Nephron progenitor cell (in vitro differentiated cells): ENCODE measurements around the gene KRTAP5-5.
"Not testable (repeated sequence)": the region's sequence is repeated elsewhere in the genome, so short reads cannot be mapped to it uniquely, and the experiment has no call there.

Experiments used
- DNase-seq: peaks from one replicate; pipeline ENCODE4 v3.0.0; 2021
- H3K27ac Mint-ChIP-seq: 2 replicates; pipeline ENCODE4 v1.8.0; 2021; ENCODE audit warnings: mild to moderate bottlenecking, moderate library complexity, mixed read lengths
- H3K27me3 Mint-ChIP-seq: 2 replicates; pipeline ENCODE4 v1.8.0; 2021; ENCODE audit warnings: mild to moderate bottlenecking, low read depth, mixed read lengths; ENCODE audit not compliant: poor library complexity
- H3K36me3 Mint-ChIP-seq: 2 replicates; pipeline ENCODE4 v1.8.0; 2021; ENCODE audit warnings: low read depth, mixed read lengths
- H3K4me1 Mint-ChIP-seq: 2 replicates; pipeline ENCODE4 v1.8.0; 2021; ENCODE audit warnings: mixed read lengths
- H3K4me3 Mint-ChIP-seq: 2 replicates; pipeline ENCODE4 v1.8.0; 2021; ENCODE audit warnings: mild to moderate bottlenecking, moderate library complexity, mixed read lengths
- H3K9me3 Mint-ChIP-seq: 2 replicates; pipeline ENCODE4 v1.8.0; 2021; ENCODE audit warnings: mild to moderate bottlenecking, moderate library complexity, mixed read lengths
- TF ChIP-seq, protein P1 (sequence below): fragments of 200-600 bp; sonication (generic); IDR thresholded peaks from 2 replicates; pipeline ENCODE4 v1.5.0; 2021; ENCODE audit warnings: antibody characterized with exemption

Gene KRTAP5-5, protein sequence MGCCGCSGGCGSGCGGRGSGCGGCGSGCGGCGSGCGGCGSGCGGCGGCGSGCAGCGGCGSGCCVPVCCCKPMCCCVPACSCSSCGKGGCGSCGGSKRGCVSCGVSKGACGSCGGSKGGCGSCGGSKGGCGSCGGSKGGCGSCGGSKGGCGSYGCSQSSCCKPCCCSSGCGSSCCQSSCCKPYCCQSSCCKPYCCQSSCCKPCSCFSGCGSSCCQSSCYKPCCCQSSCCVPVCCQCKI

DNA sequence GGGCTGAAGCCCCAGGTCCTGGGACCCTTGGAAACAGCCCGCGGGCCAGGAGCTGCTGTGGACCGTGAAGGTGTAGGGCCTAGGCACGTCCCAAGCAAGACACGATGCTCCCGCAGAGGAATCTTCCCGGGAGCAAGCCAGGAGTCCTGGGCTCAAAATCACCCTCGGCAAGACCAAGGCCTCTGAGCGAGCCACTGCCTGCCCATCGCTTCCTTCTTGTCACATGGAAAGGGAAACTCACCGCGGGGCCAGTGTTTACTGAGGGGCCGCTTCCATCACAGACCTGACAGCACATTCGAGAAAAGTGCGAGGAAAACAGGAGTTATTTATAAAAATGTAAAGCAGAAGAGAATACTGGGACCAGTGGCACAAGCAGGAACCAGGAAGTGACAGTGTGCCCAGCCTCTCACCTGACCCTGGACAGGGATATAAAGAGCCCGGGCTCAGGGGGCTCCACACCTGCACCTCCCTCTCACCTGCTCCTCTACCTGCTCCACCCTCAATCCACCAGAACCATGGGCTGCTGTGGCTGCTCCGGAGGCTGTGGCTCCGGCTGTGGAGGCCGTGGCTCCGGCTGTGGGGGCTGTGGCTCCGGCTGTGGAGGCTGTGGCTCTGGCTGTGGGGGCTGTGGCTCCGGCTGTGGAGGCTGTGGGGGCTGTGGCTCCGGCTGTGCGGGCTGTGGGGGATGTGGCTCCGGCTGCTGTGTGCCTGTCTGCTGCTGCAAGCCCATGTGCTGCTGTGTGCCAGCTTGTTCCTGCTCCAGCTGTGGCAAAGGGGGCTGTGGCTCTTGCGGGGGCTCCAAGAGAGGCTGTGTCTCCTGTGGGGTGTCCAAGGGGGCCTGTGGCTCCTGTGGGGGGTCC lies at the start of gene KRTAP5-5:
Gene KRTAP5-5, plus strand, starts transcription at position 450 of the 860 bp plus-strand sequence. Its CDS starts 66 bp downstream, at position 516.
- Mint-ChIP-seq H3K27ac (no peak within 1 kb of the TSS), H3K4me1 (peaks cover 26% of the 10 kb centered on the region), H3K4me3 (no peak within 1 kb of the TSS), H3K36me3 (no peaks in the 10 kb centered on the region), H3K9me3 (no peaks in the 10 kb centered on the region), H3K27me3 (peaks cover 50% of the 10 kb centered on the region)
- TF ChIP-seq, protein P1, sequence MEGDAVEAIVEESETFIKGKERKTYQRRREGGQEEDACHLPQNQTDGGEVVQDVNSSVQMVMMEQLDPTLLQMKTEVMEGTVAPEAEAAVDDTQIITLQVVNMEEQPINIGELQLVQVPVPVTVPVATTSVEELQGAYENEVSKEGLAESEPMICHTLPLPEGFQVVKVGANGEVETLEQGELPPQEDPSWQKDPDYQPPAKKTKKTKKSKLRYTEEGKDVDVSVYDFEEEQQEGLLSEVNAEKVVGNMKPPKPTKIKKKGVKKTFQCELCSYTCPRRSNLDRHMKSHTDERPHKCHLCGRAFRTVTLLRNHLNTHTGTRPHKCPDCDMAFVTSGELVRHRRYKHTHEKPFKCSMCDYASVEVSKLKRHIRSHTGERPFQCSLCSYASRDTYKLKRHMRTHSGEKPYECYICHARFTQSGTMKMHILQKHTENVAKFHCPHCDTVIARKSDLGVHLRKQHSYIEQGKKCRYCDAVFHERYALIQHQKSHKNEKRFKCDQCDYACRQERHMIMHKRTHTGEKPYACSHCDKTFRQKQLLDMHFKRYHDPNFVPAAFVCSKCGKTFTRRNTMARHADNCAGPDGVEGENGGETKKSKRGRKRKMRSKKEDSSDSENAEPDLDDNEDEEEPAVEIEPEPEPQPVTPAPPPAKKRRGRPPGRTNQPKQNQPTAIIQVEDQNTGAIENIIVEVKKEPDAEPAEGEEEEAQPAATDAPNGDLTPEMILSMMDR: no peak
- no peak for DNase-seq

DNA sequence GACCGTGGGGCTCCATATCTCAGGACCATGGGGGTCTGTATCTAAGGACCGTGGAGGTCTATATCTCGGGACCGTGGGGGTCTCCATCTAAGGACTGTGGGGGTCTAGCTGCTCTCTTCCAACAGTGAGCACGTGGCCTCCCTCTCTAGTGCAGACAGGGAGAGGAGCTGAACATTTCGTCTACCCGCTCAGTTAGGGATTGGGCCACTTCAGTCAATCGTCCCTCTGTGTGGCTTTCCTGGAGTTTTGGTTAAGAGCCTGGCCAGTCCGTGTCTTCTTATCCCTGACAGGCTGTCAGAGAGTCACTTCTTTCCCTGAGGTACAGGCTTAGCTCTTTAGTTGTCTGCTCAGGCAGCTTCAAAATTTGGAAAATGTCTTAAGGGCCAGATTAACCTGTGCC lies 47.6 kb upstream of the KRTAP5-5 start:
- Mint-ChIP-seq H3K36me3 (no peaks in the 10 kb centered on the region), H3K27ac (no peak overlapping the region), H3K27me3 (peaks cover 66% of the 10 kb centered on the region), H3K4me3 (no peak overlapping the region), H3K9me3 (peaks cover 31% of the 10 kb centered on the region), H3K4me1 (no peaks in the 10 kb centered on the region)
- DNase-seq: no peak
- TF ChIP-seq, protein P1: no peak

DNA sequence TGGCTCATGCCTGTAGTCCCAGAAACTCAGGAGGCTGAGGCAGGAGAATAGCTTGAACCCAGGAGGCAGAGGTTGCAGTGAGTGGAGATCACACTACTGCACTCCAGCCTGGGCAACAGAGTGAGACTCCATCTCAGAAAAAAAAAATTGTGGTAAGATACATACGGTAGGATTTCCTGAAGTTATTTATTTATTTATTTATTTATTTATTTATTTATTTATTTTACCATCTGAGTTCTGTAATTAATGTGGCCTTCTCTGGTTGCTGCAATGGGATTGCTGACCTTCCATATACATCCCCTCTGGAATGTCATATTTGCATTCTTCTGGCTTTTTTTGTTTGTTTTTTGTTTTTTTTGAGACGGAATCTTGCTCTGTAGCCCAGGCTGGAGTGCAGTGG lies 46.7 kb upstream of the KRTAP5-5 start:
- not testable (repeated sequence) for DNase-seq, H3K4me1 Mint-ChIP-seq, H3K36me3 Mint-ChIP-seq, H3K27ac Mint-ChIP-seq, H3K4me3 Mint-ChIP-seq
- peaks cover 67% of the 10 kb centered on the region for H3K27me3 Mint-ChIP-seq
- H3K9me3 Mint-ChIP-seq: peaks cover 31% of the 10 kb centered on the region

DNA sequence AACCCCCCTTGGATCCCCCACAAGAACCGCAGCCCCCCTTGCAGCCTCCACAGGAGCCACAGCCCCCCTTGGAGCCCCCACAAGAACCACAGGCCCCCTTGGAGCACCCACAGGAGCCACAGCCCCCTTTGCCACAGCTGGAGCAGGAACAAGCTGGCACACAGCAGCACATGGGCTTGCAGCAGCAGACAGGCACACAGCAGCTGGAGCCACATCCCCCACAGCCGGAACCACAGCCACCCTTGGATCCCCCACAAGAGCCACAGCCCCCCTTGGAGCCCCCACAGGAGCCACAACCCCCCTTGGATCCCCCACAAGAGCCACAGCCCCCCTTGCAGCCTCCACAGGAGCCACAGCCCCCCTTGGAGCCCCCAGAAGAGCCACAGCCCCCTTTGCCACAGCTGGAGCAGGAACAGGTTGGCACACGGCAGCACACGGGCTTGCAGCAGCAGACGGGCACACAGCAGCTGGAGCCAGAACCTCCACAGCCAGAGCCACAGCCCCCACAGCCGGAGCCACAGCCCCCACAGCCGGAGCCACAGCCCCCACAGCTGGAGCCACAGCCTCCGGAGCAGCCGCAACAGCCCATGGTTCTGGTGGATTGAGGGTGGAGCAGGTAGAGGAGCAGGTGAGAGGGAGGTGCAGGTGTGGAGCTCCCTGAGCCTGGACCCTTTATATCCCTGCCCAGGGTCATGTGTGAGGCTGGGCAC lies 44.8 kb upstream of the KRTAP5-5 start, which contains the start of gene KRTAP5-1:
Gene KRTAP5-1, minus strand, starts transcription at position 623 of the 710 bp plus-strand sequence. Its CDS starts 34 bp downstream, at position 589.
- H3K4me1 Mint-ChIP-seq, DNase-seq, H3K4me3 Mint-ChIP-seq, H3K27ac Mint-ChIP-seq, H3K36me3 Mint-ChIP-seq: not testable (repeated sequence)
- peaks cover 17% of the 10 kb centered on the region for H3K9me3 Mint-ChIP-seq
- peaks cover 64% of the 10 kb centered on the region for H3K27me3 Mint-ChIP-seq

DNA sequence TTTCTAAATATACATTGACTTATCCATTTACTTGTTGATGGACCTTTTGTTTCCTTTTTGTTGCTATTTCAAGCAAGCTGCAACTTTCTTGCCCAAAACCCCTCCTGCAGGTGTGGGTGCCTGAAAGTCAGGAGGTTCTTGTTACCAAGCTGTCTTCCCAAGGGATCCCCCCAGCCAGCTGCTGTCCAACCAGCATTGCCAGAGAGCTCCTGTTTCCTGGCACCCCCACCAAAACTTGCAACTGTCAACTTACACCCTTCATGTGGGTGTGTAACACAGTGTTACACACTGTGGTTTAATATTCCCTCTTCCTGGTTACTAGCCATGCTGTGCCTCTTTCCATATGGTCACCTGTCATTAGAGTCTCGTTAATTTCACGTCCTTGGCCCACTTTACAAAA lies 42.9 kb upstream of the KRTAP5-5 start:
- TF ChIP-seq, protein P1: no peak
- no peaks in the 10 kb centered on the region for H3K36me3 Mint-ChIP-seq
- H3K4me1 Mint-ChIP-seq: no peaks in the 10 kb centered on the region
- DNase-seq: no peak
- peaks cover 6% of the 10 kb centered on the region for H3K9me3 Mint-ChIP-seq
- H3K27me3 Mint-ChIP-seq: peaks cover 72% of the 10 kb centered on the region
- H3K27ac Mint-ChIP-seq: no peak overlapping the region
- no peak overlapping the region for H3K4me3 Mint-ChIP-seq

DNA sequence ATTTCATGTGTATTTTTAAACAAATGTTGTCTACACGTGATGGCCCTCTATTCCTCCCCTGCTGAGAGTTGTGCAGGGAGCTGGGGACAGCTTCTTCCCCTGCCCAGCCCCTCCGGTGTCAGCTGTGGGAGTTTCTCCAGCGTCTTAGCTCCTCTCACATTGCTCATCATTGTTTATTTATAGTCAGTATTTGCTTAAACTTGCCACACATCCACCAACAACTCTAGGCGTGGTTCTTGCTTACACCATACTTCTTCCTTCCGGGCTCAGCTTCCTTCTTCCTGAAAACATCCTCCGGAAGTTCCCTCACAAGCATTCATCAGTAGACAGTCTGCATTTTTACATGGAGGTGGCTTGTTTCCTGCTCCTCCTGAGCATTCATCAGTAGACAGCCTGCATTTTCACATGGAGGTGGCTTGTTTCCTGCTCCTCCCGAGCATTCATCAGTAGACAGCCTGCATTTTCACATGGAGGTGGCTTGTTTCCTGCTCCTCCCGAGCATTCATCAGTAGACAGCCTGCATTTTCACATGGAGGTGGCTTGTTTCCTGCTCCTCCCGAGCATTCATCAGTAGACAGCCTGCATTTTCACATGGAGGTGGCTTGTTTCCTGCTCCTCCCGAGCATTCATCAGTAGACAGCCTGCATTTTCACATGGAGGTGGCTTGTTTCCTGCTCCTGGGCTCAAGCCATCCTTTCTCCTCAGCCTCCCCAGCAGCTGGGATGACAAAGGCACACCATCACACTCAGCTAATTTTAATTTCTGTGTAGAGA lies 40.2 kb upstream of the KRTAP5-5 start:
- Mint-ChIP-seq H3K27ac (peak overlapping the region; percentile 61), H3K27me3 (peaks cover 84% of the 10 kb centered on the region)
- not testable (repeated sequence) for H3K4me1 Mint-ChIP-seq, H3K9me3 Mint-ChIP-seq, H3K4me3 Mint-ChIP-seq, DNase-seq, H3K36me3 Mint-ChIP-seq
